Measurements from ENCODE around the gene CEP128. TPM values are rescaled to one million over a fixed set of nuclear protein-coding genes. Genes with fewer than 3 reads are reported as not detected.
"Not testable (repeated sequence)": the region's sequence is repeated elsewhere in the genome, so short reads cannot be mapped to it uniquely, and the experiment has no call there.

CEP128 gene
- total RNA-seq, 1 donor from 2014 or later = 26.9 TPM

DNA sequence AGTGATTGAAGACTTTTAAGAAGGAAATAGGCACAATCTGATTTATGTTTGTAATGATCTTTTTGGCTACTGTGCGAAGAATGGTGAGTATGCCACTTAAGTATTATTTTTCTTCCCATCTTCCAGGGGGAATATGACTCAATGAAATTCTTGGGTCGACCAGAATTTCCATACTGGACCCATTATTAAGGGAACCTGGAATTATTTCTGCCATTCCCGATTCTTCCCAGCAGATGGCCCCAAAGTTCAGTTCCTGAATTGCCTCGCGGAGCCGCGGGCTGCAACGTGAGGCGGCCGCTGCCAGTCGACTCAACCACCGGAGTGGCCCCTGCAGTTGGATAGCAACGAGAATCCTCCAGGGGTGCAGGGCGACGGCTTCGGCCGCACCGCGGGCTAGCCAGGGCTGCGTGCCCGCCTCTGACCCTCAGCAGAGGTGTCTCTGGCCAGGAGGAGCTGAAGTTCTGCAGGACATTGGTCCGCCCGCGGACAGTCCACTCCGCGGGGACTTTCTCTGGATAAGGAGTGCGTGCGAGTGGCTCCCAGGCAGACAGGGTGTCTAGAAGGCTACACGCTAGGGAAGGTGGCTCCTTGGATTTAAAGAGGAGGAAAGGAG is 13.3 kb upstream of the CEP128 start:
- intact Hi-C loops (cut with micrococcal nuclease) = loop anchor here (1.0 to 2.0 kb wide), 6 partner anchors 13 to 510 kb away; partner anchors contain the start of gene CEP128

- intact Hi-C loops (cut with micrococcal nuclease) = not testable (repeated sequence)
Observed at GRCh38 chr14:80953211-80953610, 11.7 kb upstream of the CEP128 start.

DNA sequence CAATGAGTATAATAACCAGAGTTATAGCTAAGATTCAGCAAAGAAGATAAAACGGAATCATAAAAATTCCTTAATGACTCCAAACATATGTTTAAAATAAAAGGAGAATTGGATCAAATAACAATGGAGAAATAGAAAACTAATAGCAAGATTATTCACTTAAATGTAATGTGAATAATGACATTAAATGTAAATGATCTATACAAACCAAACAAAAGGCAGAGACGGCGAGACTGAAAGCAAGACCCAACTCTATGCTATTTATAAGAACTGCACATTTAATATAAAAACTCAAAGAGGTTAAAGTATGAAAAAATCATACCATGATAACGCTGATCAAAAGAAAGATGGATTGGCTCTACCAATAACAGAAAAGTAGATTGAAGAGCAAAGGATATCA is 10.0 kb upstream of the CEP128 start:
- intact Hi-C loops (cut with micrococcal nuclease) = no loop called here

- intact Hi-C loops (cut with micrococcal nuclease) = no loop called here
Observed at GRCh38 chr14:80948291-80948690, 6.8 kb upstream of the CEP128 start.

- intact Hi-C loops (cut with micrococcal nuclease) = no loop called here
Observed at GRCh38 chr14:80946797-80947196, 5.3 kb upstream of the CEP128 start.

GRCh38 chr14:80946187-80946586 is 4.6 kb upstream of the CEP128 start:
- intact Hi-C loops (cut with micrococcal nuclease) = no loop called here

DNA sequence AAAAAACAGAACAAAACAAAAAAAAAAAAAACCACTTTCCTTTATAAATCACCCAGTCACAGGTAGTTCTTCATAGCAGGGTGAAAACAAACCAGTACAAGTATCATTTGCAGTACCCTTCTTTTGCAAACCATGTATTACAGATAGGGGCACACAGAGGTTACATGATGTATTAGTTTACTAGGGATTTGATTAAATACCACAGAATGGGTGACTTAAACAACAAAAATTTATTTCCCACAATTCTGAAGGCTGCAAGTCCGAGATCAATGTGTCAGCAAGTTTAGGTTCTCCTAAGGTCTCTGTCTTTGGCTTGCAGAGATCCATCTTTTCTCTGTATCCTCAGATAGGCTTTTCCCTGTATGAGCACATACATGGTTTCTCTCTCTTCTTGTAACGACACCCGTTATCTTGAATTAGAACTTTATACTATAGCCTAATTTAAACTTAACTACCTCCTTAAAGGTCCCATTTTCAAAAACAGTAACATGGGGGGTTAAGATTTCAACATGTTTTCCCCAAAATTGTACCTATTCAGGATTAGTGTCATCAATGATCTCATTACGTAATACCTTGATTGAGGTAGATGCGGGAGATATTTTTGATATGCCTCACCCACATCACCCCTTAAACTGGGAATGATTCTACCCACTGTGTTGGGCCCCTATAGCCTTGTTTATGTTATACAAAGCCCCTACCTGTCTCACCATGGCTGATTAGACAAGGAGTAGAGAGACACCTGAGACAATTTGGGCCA is 3.5 kb upstream of the CEP128 start:
- intact Hi-C loops (cut with micrococcal nuclease) = no loop called here

GRCh38 chr14:80942191-80942600 is 658 bp upstream of the CEP128 start:
- intact Hi-C loops (cut with micrococcal nuclease) = no loop called here

DNA sequence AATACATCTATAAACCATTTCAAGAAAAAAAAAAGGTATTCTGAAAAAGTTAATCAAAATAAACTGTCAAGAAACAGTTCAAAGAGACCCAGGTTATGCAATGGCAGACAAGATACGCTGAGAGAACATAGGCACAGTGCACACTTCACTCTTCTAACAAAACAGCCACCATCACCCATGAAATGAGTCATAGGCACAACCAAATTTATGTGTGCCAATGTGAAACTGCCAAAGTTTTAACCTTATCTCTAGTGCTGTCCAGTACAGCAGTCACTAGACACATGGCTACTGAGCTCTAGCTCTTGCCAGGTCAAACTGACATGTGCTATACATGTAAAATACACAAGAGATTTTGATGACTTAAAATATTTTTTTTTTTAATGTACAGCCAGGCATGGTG is 1.4 kb downstream of the CEP128 start:
- intact Hi-C loops (cut with micrococcal nuclease) = loop anchor here (2.0 kb wide), 1 partner anchor 13 kb away; no protein-coding TSS in a partner anchor

- intact Hi-C loops (cut with micrococcal nuclease) = no loop called here
Observed at GRCh38 chr14:80933686-80934085, 7.9 kb downstream of the CEP128 start.

- intact Hi-C loops (cut with micrococcal nuclease) = no loop called here
Observed at GRCh38 chr14:80933282-80933681, 8.3 kb downstream of the CEP128 start.

DNA sequence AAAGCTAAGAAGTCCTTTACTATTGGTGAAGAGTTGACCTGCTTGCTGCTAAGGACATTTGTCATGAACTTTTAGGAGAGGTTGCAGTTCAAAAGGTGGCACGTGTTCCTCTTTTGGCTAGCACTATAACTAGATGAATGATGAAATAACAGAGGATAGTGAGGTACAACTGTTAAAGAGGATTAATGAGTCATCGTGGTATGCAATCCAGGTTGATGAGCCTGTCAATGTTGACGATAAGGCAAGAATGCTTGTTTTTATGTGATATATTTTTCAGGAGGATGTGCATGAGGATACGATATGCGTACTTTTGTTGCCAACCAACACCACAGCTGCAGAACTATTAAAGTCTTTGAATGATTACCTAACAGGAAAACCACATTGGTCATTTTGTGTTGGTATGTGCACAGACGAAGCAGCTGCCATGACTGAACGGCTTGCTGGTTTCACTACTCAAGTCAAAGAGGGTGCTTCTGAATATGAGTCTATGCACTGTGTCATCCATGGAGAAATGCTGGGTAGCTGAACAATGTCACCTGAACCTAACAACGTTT is 10.6 kb downstream of the CEP128 start:
- intact Hi-C loops (cut with micrococcal nuclease) = loop anchor here (1.0 to 2.0 kb wide), 6 partner anchors 10 to 288 kb away; partner anchors contain the start of gene CEP128

DNA sequence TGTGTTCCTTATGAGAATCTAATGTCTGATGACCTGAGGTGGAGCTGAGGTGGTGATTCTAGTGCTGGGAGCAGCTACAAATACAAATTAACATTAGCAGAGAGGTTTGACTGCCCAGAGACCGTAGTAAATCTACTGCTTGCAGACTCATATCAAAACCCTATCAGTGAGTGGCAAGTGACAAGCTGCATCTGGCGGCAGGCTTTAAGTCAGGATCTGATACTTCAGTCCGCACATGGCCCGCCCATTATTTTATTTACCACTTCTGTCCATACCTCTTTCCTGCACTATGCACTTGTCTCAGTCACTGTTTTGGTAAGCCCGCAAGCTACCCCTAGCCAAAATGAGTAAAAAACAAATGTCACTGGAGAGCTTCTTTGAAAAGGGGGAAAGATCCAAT is 11.4 kb downstream of the CEP128 start:
- intact Hi-C loops (cut with micrococcal nuclease) = loop anchor here (2.0 kb wide), 2 partner anchors 49 to 241 kb away; no protein-coding TSS in a partner anchor

- intact Hi-C loops (cut with micrococcal nuclease) = loop anchor here (2.0 kb wide), 1 partner anchor 13 kb away; the partner anchor contains the start of gene CEP128
Observed at GRCh38 chr14:80927083-80927989, 14.2 kb downstream of the CEP128 start.

GRCh38 chr14:80926397-80927082 is 15.0 kb downstream of the CEP128 start:
- intact Hi-C loops (cut with micrococcal nuclease) = loop anchor here (2.0 kb wide), 1 partner anchor 14 kb away; the partner anchor contains the start of gene CEP128

DNA sequence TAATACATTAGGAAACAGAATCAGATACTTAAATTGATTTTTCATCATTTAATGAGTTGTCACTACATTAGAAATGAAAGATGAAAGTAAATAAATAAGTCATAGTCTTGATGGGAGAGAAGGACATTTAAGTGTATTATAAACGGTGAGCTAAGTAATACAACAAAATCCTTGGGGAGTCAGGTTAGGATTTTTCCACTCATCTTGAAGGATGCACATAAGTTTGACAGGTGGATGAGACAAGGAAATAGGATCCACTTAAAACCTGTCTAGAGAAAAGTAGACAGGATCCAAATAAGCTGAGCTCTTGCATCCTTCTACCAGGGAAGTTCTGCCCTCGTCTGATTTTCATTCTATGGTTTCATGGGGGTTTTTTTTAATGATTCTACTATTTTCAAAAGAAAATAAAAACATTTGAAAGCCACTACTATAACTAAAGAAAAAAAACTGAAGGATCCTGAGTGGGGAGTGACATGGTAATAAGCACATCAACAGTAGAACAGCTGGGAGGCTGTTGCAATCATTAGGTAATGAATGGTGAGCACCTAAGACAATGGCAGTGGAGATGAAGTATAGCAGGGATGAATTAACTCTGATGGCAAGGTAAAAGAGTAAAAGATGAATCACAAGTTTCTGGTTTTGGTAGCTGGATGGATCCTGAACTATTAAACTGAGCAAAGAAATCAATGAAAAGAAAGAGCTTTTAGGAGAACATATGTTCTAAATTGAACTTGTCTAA is 17.0 kb downstream of the CEP128 start:
- intact Hi-C loops (cut with micrococcal nuclease) = no loop called here

DNA sequence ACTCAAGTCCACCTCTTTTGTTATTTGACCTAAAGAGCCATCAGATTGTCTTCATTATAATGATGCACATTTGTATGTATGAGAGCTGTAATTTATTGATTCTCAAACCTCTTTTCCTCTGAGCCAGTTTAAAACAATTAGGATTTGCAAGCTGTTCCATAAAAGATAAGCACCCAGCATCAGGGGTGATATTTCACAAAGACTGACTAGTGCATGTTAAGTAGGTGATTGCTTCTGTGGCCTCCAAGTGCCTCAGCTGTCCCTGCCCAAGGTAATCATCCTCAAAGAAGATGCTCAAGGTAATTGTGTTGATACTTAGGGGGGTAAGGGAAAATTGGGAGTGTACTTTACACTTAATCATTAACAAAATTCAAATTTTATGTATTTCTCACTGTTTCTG is 18.2 kb downstream of the CEP128 start:
- intact Hi-C loops (cut with micrococcal nuclease) = no loop called here

GRCh38 chr14:80919622-80920021 is 21.9 kb downstream of the CEP128 start:
- intact Hi-C loops (cut with micrococcal nuclease) = no loop called here

DNA sequence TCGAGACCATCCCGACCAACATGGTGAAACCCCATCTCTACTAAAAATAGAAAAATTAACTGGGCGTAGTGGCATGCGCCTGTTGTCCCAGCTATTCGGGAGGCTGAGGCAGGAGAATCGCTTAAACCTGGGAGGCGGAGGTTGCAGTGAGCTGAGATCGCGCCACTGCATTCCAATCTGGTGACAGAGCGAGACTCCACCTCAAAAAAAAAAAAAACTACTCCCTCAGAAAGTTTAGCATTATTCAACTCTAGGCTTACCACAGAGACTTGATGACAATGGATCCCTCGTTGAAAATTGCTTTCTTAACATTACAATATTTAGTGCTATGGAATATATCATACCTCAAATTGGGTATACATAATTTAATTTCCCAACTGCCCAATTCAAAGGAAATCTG is 29.5 kb downstream of the CEP128 start:
- intact Hi-C loops (cut with micrococcal nuclease) = not testable (repeated sequence)

DNA sequence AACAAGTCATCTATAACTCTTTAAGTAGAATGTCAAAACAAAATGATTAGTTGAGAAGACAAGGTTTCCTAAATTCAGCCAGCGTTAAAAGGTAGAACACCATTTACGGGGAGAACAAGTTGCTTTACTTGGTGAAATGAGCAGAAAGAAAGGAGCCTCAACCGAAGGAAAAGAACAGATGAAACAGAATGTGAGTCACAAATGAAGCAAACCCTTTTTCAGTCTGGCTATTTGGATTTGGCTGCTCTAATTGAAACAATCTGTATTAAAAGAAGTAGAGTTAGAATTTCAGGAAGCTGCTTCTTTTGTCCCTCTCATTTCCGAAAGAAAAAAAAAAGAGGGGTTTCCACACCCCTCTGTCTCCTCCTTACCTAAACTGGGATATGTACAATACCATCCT is 34.6 kb downstream of the CEP128 start:
- intact Hi-C loops (cut with micrococcal nuclease) = no loop called here

Measured in T-helper 1 cell treated with Interleukin-12 subunit alpha and Interleukin-12 subunit beta and Interleukin-4 antibody, amounts not matched to agents 30 ng/mL and 1 ng/mL, for 36 hours (primary cell).